ENCODE data around the gene ENPEP. TPM values are rescaled to one million over a fixed set of nuclear protein-coding genes. Genes with fewer than 3 reads are reported as not detected.

The ENPEP gene
- total and polyA plus RNA-seq, 2 donors (not counting 1 experiment from before 2014, with no cell fraction given): not detected

DNA sequence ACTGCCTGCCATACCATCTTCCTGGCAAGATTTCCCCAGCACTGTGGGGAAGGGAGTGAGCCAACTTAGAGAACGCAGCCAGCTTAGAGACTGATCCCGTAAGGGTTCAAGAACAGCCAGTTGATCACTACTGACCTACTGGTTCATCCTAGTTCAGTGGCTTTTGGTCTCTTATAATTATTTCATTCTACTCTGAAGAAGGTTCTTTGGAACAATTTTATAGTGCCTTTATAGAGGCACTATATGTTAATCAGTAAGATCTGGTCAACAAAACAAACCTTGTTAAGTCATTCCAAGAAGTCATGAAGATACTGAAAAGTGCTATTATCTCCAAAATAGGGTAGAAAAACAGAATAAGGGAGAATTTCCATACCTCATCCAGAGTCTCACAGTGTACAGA is 33.2 kb upstream of the ENPEP start:
- Histone ChIP-seq H3K36me3 (replicated peaks in 1 of 2; ENCODE audit: control extremely low read depth in 1 of 2, control insufficient read depth in 1 of 2, extremely low read depth in 1 of 2, insufficient read depth in 2 of 2, low read length in 1 of 2) (no peaks in the 10 kb centered on the region), H3K9me3 (ENCODE audit: control extremely low read depth in 1 of 3, control insufficient read depth in 2 of 3, insufficient read depth in 1 of 3, low read length in 2 of 3) (no peaks in the 10 kb centered on the region), H3K4me1 (ENCODE audit: control insufficient read depth in 2 of 2, insufficient read depth in 2 of 2, low read length in 2 of 2) (no peaks in the 10 kb centered on the region), H3K79me2 (ENCODE audit: control insufficient read depth, insufficient read depth, low read length) (no peaks in the 10 kb centered on the region), H2AFZ (ENCODE audit: insufficient read depth, low read depth, low read length, poor library complexity, severe bottlenecking) (no peak overlapping the region), H3K4me3 (ENCODE audit: control extremely low read depth in 1 of 5, extremely low read depth in 1 of 5, insufficient read depth in 1 of 5, low read depth in 2 of 5, low read length in 4 of 5) (no peak overlapping the region), H3K27me3 (replicated peaks in 1 of 4; ENCODE audit: control extremely low read depth in 1 of 4, control insufficient read depth in 3 of 4, insufficient read depth in 4 of 4, low read length in 3 of 4) (no peaks in the 10 kb centered on the region), H3K9ac (ENCODE audit: low read length) (no peak overlapping the region), H3K4me2 (replicated peaks; ENCODE audit: low read depth, low read length, poor library complexity, severe bottlenecking) (no peak overlapping the region), H4K20me1 (ENCODE audit: control insufficient read depth, insufficient read depth, low read length, poor library complexity, severe bottlenecking) (no peaks in the 10 kb centered on the region), H3K27ac (ENCODE audit: low read length in 2 of 2) (no peak overlapping the region)
- intact Hi-C loops (cut with micrococcal nuclease): no loop called here
- no CpG with 5 or more reads among the region's 2 CpGs for WGBS (ENCODE audit: insufficient coverage)
- CTCF ChIA-PET: no interaction called here
- H3K9me3 Mint-ChIP-seq (ENCODE audit: insufficient read depth): no peaks in the 10 kb centered on the region
- no peaks in the 10 kb centered on the region for H3K27me3 Mint-ChIP-seq
- no peaks in the 10 kb centered on the region for H3K4me1 Mint-ChIP-seq
- no peak overlapping the region for H3K4me3 Mint-ChIP-seq
- ATAC-seq (ENCODE audit: low read depth) (no peak), DNase-seq (no peak)
- POLR2A ChIA-PET: no interaction called here
- no peak for TF ChIP-seq EZH2 (IDR thresholded peaks at IDR 0.05; ENCODE audit: borderline replicate concordance, insufficient read depth, low read depth, low read length, poor library complexity, severe bottlenecking)
- TF ChIP-seq, protein P1, sequence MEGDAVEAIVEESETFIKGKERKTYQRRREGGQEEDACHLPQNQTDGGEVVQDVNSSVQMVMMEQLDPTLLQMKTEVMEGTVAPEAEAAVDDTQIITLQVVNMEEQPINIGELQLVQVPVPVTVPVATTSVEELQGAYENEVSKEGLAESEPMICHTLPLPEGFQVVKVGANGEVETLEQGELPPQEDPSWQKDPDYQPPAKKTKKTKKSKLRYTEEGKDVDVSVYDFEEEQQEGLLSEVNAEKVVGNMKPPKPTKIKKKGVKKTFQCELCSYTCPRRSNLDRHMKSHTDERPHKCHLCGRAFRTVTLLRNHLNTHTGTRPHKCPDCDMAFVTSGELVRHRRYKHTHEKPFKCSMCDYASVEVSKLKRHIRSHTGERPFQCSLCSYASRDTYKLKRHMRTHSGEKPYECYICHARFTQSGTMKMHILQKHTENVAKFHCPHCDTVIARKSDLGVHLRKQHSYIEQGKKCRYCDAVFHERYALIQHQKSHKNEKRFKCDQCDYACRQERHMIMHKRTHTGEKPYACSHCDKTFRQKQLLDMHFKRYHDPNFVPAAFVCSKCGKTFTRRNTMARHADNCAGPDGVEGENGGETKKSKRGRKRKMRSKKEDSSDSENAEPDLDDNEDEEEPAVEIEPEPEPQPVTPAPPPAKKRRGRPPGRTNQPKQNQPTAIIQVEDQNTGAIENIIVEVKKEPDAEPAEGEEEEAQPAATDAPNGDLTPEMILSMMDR (IDR thresholded peaks at IDR 0.05): no peak
- no peak overlapping the region for H3K27ac Mint-ChIP-seq

DNA sequence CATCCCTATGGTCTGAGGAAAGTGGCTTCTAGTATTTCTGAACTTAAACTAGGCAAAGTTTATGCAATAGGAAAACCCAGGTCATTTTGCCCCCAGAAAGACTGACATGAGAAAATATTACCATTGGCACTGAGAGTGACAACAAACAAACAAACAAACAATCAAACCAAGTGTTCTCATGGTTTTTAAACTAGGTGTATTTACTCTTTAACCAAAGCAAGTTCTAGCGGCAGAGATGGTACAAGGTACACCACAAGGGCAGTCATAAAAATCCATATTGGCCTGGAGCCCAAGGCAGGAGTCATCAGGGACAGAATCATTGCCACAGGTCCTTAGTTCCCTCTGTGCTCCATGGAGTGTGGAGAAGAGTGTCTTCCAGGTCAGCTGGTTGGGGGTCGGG is 26.0 kb upstream of the ENPEP start:
- Mint-ChIP-seq H3K9me3 (ENCODE audit: insufficient read depth) (no peaks in the 10 kb centered on the region), H3K4me3 (no peak overlapping the region), H3K4me1 (no peaks in the 10 kb centered on the region), H3K27ac (no peak overlapping the region), H3K27me3 (no peaks in the 10 kb centered on the region)
- H3K9me3 ChIP-seq (ENCODE audit: control extremely low read depth in 1 of 3, control insufficient read depth in 2 of 3, insufficient read depth in 1 of 3, low read length in 2 of 3): no peaks in the 10 kb centered on the region
- ChIA-PET CTCF (no interaction called here), POLR2A (no interaction called here)
- H3K79me2 ChIP-seq (ENCODE audit: control insufficient read depth, insufficient read depth, low read length): no peaks in the 10 kb centered on the region
- no peaks in the 10 kb centered on the region for H4K20me1 ChIP-seq (ENCODE audit: control insufficient read depth, insufficient read depth, low read length, poor library complexity, severe bottlenecking)
- intact Hi-C loops (cut with micrococcal nuclease): no loop called here
- 100% methylated on average over 2 of the region's 2 CpGs for WGBS (ENCODE audit: insufficient coverage)
- H3K4me3 ChIP-seq (ENCODE audit: control extremely low read depth in 1 of 5, extremely low read depth in 1 of 5, insufficient read depth in 1 of 5, low read depth in 2 of 5, low read length in 4 of 5): no peak overlapping the region
- no peak overlapping the region for H3K27ac ChIP-seq (ENCODE audit: low read length in 2 of 2)
- no peak for TF ChIP-seq EZH2 (IDR thresholded peaks at IDR 0.05; ENCODE audit: borderline replicate concordance, insufficient read depth, low read depth, low read length, poor library complexity, severe bottlenecking)
- TF ChIP-seq, protein P1 (IDR thresholded peaks at IDR 0.05): no peak
- H3K9ac ChIP-seq (ENCODE audit: low read length): no peak overlapping the region
- no peak for DNase-seq
- no peak overlapping the region for H2AFZ ChIP-seq (ENCODE audit: insufficient read depth, low read depth, low read length, poor library complexity, severe bottlenecking)
- peaks cover 0 to 2% (median 0%) of the 10 kb centered on the region in 4 experiments for H3K27me3 ChIP-seq (replicated peaks in 1 of 4; ENCODE audit: control extremely low read depth in 1 of 4, control insufficient read depth in 3 of 4, insufficient read depth in 4 of 4, low read length in 3 of 4)
- ATAC-seq (ENCODE audit: low read depth): no peak
- no peaks in the 10 kb centered on the region for H3K36me3 ChIP-seq (replicated peaks in 1 of 2; ENCODE audit: control extremely low read depth in 1 of 2, control insufficient read depth in 1 of 2, extremely low read depth in 1 of 2, insufficient read depth in 2 of 2, low read length in 1 of 2)
- H3K4me1 ChIP-seq (ENCODE audit: control insufficient read depth in 2 of 2, insufficient read depth in 2 of 2, low read length in 2 of 2): no peaks in the 10 kb centered on the region
- H3K4me2 ChIP-seq (replicated peaks; ENCODE audit: low read depth, low read length, poor library complexity, severe bottlenecking): no peak overlapping the region

Measured in B cell (primary cell).